ENCODE data around the gene PSMB7. TPM values are rescaled to one million over a fixed set of nuclear protein-coding genes. Genes with fewer than 3 reads are reported as not detected.

The PSMB7 gene
- total RNA-seq, 4 donors from 2014 or later = 74.7 to 181 (median 100) TPM

GRCh38 chr9:124449381-124450151 lies 34.3 kb upstream of the PSMB7 start:
- Histone ChIP-seq H3K27me3 (peaks cover 0 to 48% of the 10 kb centered on the region in 2 donors), H3K36me3 (no peaks in the 10 kb centered on the region), H3K27ac (no peak overlapping the region), H3K4me1 (peaks cover 0 to 24% (median 0%) of the 10 kb centered on the region in 4 donors), H3K4me3 (no peak overlapping the region), H3K9me3 (no peaks in the 10 kb centered on the region)
- TF ChIP-seq POLR2A (IDR thresholded peaks at IDR 0.05) (no peak), EP300 (IDR thresholded peaks at IDR 0.05) (no peak), CTCF (IDR thresholded peaks at IDR 0.05) (no peak)
- DNase-seq (ENCODE audit: low spot score in 2 of 2) = no peak
- 87 to 88% methylated on average over 11 to 13 of the region's 13 CpGs for WGBS, 2 donors

- DNase-seq (ENCODE audit: low spot score in 2 of 2) = no peak
- peaks cover 0 to 35% of the 10 kb centered on the region in 2 donors for H3K27me3 ChIP-seq
- H3K27ac ChIP-seq = peak overlapping the region in 2 of 4 donors; percentile 2 to 66
- 49 to 58% methylated on average over 7 of the region's 7 CpGs for WGBS, 2 donors
- peaks cover 0 to 16% (median 0%) of the 10 kb centered on the region in 4 donors for H3K4me1 ChIP-seq
- no peak for TF ChIP-seq POLR2A (IDR thresholded peaks at IDR 0.05)
- no peak for TF ChIP-seq CTCF (IDR thresholded peaks at IDR 0.05)
- TF ChIP-seq EP300 (IDR thresholded peaks at IDR 0.05) = peak in 1 of 2 donors; percentile 48
- H3K4me3 ChIP-seq = no peak overlapping the region
- no peaks in the 10 kb centered on the region for H3K36me3 ChIP-seq
- H3K9me3 ChIP-seq = no peaks in the 10 kb centered on the region
Measured at GRCh38 chr9:124448019-124448418, 32.8 kb upstream of the PSMB7 start.

GRCh38 chr9:124447297-124447661 lies 32.0 kb upstream of the PSMB7 start:
- Histone ChIP-seq H3K36me3 (no peaks in the 10 kb centered on the region), H3K4me3 (no peak overlapping the region), H3K9me3 (peaks cover 0 to 7% (median 0%) of the 10 kb centered on the region in 4 donors), H3K4me1 (peaks cover 0 to 14% (median 0%) of the 10 kb centered on the region in 4 donors), H3K27me3 (peaks cover 0 to 28% of the 10 kb centered on the region in 2 donors), H3K27ac (peak overlapping the region in 1 of 4 donors; percentile 57)
- 72% methylated on average over 4 of the region's 4 CpGs for WGBS, 2 donors
- TF ChIP-seq CTCF (IDR thresholded peaks at IDR 0.05) = no peak
- TF ChIP-seq EP300 (IDR thresholded peaks at IDR 0.05) = no peak
- no peak for TF ChIP-seq POLR2A (IDR thresholded peaks at IDR 0.05)
- no peak for DNase-seq (ENCODE audit: low spot score in 2 of 2)

- WGBS, 2 donors = 78 to 87% methylated on average over 3 of the region's 3 CpGs
- Histone ChIP-seq H3K27ac (no peak overlapping the region), H3K9me3 (peaks cover 0 to 9% (median 0%) of the 10 kb centered on the region in 4 donors), H3K36me3 (no peaks in the 10 kb centered on the region), H3K4me1 (no peaks in the 10 kb centered on the region), H3K27me3 (no peaks in the 10 kb centered on the region), H3K4me3 (no peak overlapping the region)
- TF ChIP-seq EP300 (IDR thresholded peaks at IDR 0.05) = no peak
- no peak for TF ChIP-seq POLR2A (IDR thresholded peaks at IDR 0.05)
- TF ChIP-seq CTCF (IDR thresholded peaks at IDR 0.05) = no peak
- no peak for DNase-seq (ENCODE audit: low spot score in 2 of 2)
Measured at GRCh38 chr9:124444166-124444565, 28.9 kb upstream of the PSMB7 start.

GRCh38 chr9:124443625-124444024 lies 28.4 kb upstream of the PSMB7 start:
- 64 to 85% methylated on average over 2 of the region's 2 CpGs for WGBS, 2 donors
- no peak overlapping the region for H3K27ac ChIP-seq
- H3K27me3 ChIP-seq = no peaks in the 10 kb centered on the region
- H3K9me3 ChIP-seq = peaks cover 0 to 14% (median 0%) of the 10 kb centered on the region in 4 donors
- no peak for DNase-seq (ENCODE audit: low spot score in 2 of 2)
- TF ChIP-seq POLR2A (IDR thresholded peaks at IDR 0.05) (no peak), EP300 (IDR thresholded peaks at IDR 0.05) (no peak), CTCF (IDR thresholded peaks at IDR 0.05) (no peak)
- H3K36me3 ChIP-seq = no peaks in the 10 kb centered on the region
- no peak overlapping the region for H3K4me3 ChIP-seq
- no peaks in the 10 kb centered on the region for H3K4me1 ChIP-seq
